Ascending aorta (tissue), 2 donors: Measurements from ENCODE around the gene IMMP2L. TPM values are rescaled to one million over a fixed set of nuclear protein-coding genes. Genes with fewer than 3 reads are reported as not detected.

Source experiments
- DNase-seq, 2 donors: peaks; one replicate each; pipeline ENCODE4 v3.0.0-alpha.2; 2019; ENCODE audit warnings: low spot score in 2 of 2
- H3K27ac ChIP-seq, 2 donors: fragments of 200-600 bp; sonication (generic); one replicate each; pipeline ENCODE4 v1.5.1; 2016 to 2017; ENCODE audit warnings: mild to moderate bottlenecking in 1 of 2
- H3K27me3 ChIP-seq: fragments of 200-600 bp; sonication (generic); one replicate; pipeline ENCODE4 v1.5.1; 2017
- H3K36me3 ChIP-seq, 2 donors: fragments of 200-600 bp; sonication (generic); one replicate each; pipeline ENCODE4 v1.5.1; 2016
- H3K4me1 ChIP-seq, 2 donors: fragments of 200-600 bp; sonication (generic); one replicate each; pipeline ENCODE4 v1.5.1; 2016 to 2017; ENCODE audit warnings: mild to moderate bottlenecking in 1 of 2
- H3K4me3 ChIP-seq, 2 donors: fragments of 200-600 bp; sonication (generic); one replicate each; pipeline ENCODE4 v1.5.1; 2016 to 2017; ENCODE audit warnings: mild to moderate bottlenecking in 1 of 2
- H3K9me3 ChIP-seq, 2 donors: fragments of 200-600 bp; sonication (generic); one replicate each; pipeline ENCODE4 v1.5.1; 2016
- CTCF ChIP-seq, 3 experiments: fragments of 200-600 bp in 2 of 3; fragments of 450-650 bp in 1 of 3; sonication (generic) in 2 of 3; IDR thresholded peaks; one replicate each; pipeline ENCODE4 v1.5.1; 2016 to 2019; ENCODE audit warnings: antibody characterized with exemption in 3 of 3, mild to moderate bottlenecking in 1 of 3, moderate library complexity in 1 of 3
- intact Hi-C: fragments of 100-400 bp; cut with DNase I; formaldehyde crosslinking; loops from one replicate; pipeline ENCODE4 v1.15.1; 2023
- total RNA-seq: library from RNA; depleted of rRNA; stranded (reverse); fragments of >200 nt; gene quantifications from one replicate; pipeline ENCODE4 v1.1.0, GENCODE V29; 2016

The IMMP2L gene
- total RNA-seq, 1 donor from 2014 or later: 143 TPM

DNA sequence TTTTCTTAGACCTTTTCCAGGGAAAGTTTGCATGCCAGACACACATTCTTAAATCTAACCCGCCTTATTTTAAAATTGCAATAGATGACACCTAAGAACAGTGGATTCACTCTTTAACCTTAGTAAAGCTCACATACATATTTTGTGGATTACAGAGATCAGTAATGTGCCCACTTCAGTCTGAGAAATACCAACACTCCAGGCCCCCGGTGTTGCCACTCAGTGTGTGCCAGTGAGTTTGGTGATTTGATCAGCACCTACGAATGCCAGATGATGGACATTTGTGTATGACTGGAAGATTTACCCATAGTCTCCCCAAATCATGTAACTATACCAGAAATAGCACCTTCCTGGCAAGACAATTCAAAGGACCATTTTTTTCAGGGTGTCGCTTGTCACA, 468.8 kb downstream of the IMMP2L start:
- no peak for TF ChIP-seq CTCF (IDR thresholded peaks at IDR 0.05)
- Histone ChIP-seq H3K4me3 (peak overlapping the region in 1 of 2 donors; percentile 7), H3K27ac (no peak overlapping the region), H3K9me3 (no peaks in the 10 kb centered on the region), H3K36me3 (no peaks in the 10 kb centered on the region), H3K27me3 (no peaks in the 10 kb centered on the region), H3K4me1 (peaks cover 0 to 3% of the 10 kb centered on the region in 2 donors)
- intact Hi-C loops: no loop called here
- no peak for DNase-seq

- H3K4me3 ChIP-seq: peak overlapping the region; percentile 45 to 61
- no peaks in the 10 kb centered on the region for H3K36me3 ChIP-seq
- intact Hi-C loops: no loop called here
- H3K4me1 ChIP-seq: peaks cover 0 to 3% of the 10 kb centered on the region in 2 donors
- H3K27ac ChIP-seq: no peak overlapping the region
- no peak for TF ChIP-seq CTCF (IDR thresholded peaks at IDR 0.05)
- no peaks in the 10 kb centered on the region for H3K9me3 ChIP-seq
- no peaks in the 10 kb centered on the region for H3K27me3 ChIP-seq
- DNase-seq: no peak
These were observed 469.7 kb downstream of the IMMP2L start for GRCh38 chr7:111092406-111093236.

GRCh38 chr7:111091593-111092358, 470.5 kb downstream of the IMMP2L start:
- no peaks in the 10 kb centered on the region for H3K36me3 ChIP-seq
- H3K4me3 ChIP-seq: peak overlapping the region; percentile 45 to 61
- H3K27me3 ChIP-seq: no peaks in the 10 kb centered on the region
- no peak for DNase-seq
- no peaks in the 10 kb centered on the region for H3K9me3 ChIP-seq
- peaks cover 0 to 3% of the 10 kb centered on the region in 2 donors for H3K4me1 ChIP-seq
- no peak overlapping the region for H3K27ac ChIP-seq
- intact Hi-C loops: loop anchor here (2.0 kb wide), 1 partner anchor 395 kb away; no protein-coding TSS in a partner anchor
- TF ChIP-seq CTCF (IDR thresholded peaks at IDR 0.05): no peak

DNA sequence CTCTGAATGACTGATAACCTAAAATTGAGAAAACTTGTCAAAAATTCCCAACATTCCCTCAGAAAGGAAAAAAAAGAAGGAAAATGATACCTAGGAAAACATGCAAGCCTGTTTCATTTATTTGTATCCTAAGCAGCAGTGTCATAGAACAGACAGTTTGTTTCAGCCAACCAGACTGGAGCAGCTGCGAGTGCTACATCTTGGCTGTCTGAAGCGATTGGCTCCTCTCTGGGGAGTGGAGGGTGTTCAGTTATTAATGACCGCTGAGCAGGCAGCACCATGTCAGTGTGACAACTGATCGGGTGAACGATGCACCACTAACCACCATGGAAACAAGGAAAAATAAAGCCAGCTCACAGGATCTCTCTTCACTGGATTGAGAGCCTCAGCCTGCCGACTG, 471.4 kb downstream of the IMMP2L start, which contains the start of gene LRRN3:
Gene LRRN3 (plus strand): TSS at position 282 of the 400 bp plus-strand sequence. CDS start 31,646 bp downstream, outside the sequence.
- intact Hi-C loops: loop anchor here (2.0 kb wide), 1 partner anchor 396 kb away; no protein-coding TSS in a partner anchor
- no peak for TF ChIP-seq CTCF (IDR thresholded peaks at IDR 0.05)
- H3K36me3 ChIP-seq: no peaks in the 10 kb centered on the region
- peak within 1 kb of the TSS; percentile 45 to 61 for H3K4me3 ChIP-seq
- H3K27ac ChIP-seq: no peak within 1 kb of the TSS
- peaks cover 0 to 3% of the 10 kb centered on the region in 2 donors for H3K4me1 ChIP-seq
- H3K9me3 ChIP-seq: no peaks in the 10 kb centered on the region
- peak in 1 of 2 donors; percentile 61 for DNase-seq
- H3K27me3 ChIP-seq: no peaks in the 10 kb centered on the region

- H3K36me3 ChIP-seq: no peaks in the 10 kb centered on the region
- DNase-seq: no peak
- H3K4me1 ChIP-seq: peaks cover 0 to 3% of the 10 kb centered on the region in 2 donors
- H3K27me3 ChIP-seq: no peaks in the 10 kb centered on the region
- intact Hi-C loops: loop anchor here (2.0 kb wide), 2 partner anchors 397 to 645 kb away; no protein-coding TSS in a partner anchor
- H3K27ac ChIP-seq: no peak overlapping the region
- no peak overlapping the region for H3K4me3 ChIP-seq
- H3K9me3 ChIP-seq: no peaks in the 10 kb centered on the region
- peak; percentile 14 to 73 (median 68) for TF ChIP-seq CTCF (IDR thresholded peaks at IDR 0.05)
These were observed 472.4 kb downstream of the IMMP2L start for GRCh38 chr7:111089822-111090426.
